Mammary epithelial cell (primary cell): Measurements from ENCODE around the gene CD82.

Source experiments
- EZH2 ChIP-seq: IDR thresholded peaks from 2 replicates; pipeline ENCODE4 v1.6.1; 2012; ENCODE audit warnings: low read length, inconsistent platforms, borderline replicate concordance
- TF ChIP-seq, protein P1 (sequence below), 2 donors: IDR thresholded peaks in 1 of 2; conservative IDR thresholded peaks in 1 of 2; 2 replicates each; pipeline ENCODE4 v1.5.1; 2011 to 2012; ENCODE audit warnings: inconsistent platforms in 2 of 2, low read length in 2 of 2, mild to moderate bottlenecking in 2 of 2, control low read depth in 1 of 2, low read depth in 1 of 2; ENCODE audit not compliant: insufficient read depth in 1 of 2; ENCODE audit errors: extremely low read depth in 1 of 2

DNA sequence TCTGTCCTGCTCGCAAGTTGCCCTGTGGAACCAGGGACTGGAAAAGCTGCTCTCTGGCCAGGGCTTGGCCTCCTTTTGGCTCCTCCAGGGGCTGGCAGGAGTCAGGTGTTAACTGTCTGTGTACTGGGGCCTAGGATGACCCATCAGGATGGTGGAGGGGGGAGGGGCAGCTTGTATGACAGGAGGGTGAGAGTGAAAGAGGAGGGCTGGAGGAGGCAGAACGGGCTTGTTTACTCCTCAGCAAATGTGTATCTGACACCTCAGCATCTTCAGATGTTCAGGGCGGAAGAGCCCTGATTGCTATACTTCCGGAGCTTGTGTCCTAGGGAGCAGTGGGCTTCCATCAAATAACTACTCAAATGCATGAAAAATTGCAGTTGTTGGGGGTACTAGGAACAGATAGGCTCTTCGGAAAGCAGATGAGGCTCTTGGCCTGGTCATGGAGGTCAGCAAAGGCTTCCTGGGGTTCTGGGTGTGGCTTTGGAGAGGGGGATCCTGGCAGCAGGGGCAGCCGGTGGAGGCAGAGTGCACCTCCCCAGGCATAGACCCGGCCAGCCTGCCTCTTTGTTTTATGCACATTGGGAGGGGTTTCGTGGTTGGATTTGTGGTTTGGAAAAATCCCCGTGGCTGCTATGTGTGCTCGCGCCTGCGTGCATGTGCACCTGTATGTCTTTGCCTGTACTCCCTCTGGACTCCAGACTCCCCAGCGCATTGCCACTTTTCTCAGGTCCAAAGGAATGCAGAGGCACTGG, 31.2 kb downstream of the CD82 start:
- TF ChIP-seq, protein P1, sequence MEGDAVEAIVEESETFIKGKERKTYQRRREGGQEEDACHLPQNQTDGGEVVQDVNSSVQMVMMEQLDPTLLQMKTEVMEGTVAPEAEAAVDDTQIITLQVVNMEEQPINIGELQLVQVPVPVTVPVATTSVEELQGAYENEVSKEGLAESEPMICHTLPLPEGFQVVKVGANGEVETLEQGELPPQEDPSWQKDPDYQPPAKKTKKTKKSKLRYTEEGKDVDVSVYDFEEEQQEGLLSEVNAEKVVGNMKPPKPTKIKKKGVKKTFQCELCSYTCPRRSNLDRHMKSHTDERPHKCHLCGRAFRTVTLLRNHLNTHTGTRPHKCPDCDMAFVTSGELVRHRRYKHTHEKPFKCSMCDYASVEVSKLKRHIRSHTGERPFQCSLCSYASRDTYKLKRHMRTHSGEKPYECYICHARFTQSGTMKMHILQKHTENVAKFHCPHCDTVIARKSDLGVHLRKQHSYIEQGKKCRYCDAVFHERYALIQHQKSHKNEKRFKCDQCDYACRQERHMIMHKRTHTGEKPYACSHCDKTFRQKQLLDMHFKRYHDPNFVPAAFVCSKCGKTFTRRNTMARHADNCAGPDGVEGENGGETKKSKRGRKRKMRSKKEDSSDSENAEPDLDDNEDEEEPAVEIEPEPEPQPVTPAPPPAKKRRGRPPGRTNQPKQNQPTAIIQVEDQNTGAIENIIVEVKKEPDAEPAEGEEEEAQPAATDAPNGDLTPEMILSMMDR (conservative IDR thresholded peaks at IDR 0.05 in 1 of 2, IDR thresholded peaks at IDR 0.05 in 1 of 2; ENCODE audit: extremely low read depth in 1 of 2, insufficient read depth in 1 of 2, low read depth in 1 of 2, low read length in 2 of 2): no peak
- no peak for TF ChIP-seq EZH2
